Nephron progenitor cell (in vitro differentiated cells): Measurements from ENCODE around the gene MCTP1.

ENCODE experiments used
- DNase-seq: peaks from one replicate; pipeline ENCODE4 v3.0.0; 2021
- H3K27ac Mint-ChIP-seq: 2 replicates; pipeline ENCODE4 v1.8.0; 2021; ENCODE audit warnings: mild to moderate bottlenecking, moderate library complexity, mixed read lengths
- H3K27me3 Mint-ChIP-seq: 2 replicates; pipeline ENCODE4 v1.8.0; 2021; ENCODE audit warnings: mild to moderate bottlenecking, low read depth, mixed read lengths; ENCODE audit not compliant: poor library complexity
- H3K36me3 Mint-ChIP-seq: 2 replicates; pipeline ENCODE4 v1.8.0; 2021; ENCODE audit warnings: low read depth, mixed read lengths
- H3K4me1 Mint-ChIP-seq: 2 replicates; pipeline ENCODE4 v1.8.0; 2021; ENCODE audit warnings: mixed read lengths
- H3K4me3 Mint-ChIP-seq: 2 replicates; pipeline ENCODE4 v1.8.0; 2021; ENCODE audit warnings: mild to moderate bottlenecking, moderate library complexity, mixed read lengths
- H3K9me3 Mint-ChIP-seq: 2 replicates; pipeline ENCODE4 v1.8.0; 2021; ENCODE audit warnings: mild to moderate bottlenecking, moderate library complexity, mixed read lengths
- TF ChIP-seq, protein P1 (sequence below): fragments of 200-600 bp; sonication (generic); IDR thresholded peaks from 2 replicates; pipeline ENCODE4 v1.5.0; 2021; ENCODE audit warnings: antibody characterized with exemption

MCTP1 gene

DNA sequence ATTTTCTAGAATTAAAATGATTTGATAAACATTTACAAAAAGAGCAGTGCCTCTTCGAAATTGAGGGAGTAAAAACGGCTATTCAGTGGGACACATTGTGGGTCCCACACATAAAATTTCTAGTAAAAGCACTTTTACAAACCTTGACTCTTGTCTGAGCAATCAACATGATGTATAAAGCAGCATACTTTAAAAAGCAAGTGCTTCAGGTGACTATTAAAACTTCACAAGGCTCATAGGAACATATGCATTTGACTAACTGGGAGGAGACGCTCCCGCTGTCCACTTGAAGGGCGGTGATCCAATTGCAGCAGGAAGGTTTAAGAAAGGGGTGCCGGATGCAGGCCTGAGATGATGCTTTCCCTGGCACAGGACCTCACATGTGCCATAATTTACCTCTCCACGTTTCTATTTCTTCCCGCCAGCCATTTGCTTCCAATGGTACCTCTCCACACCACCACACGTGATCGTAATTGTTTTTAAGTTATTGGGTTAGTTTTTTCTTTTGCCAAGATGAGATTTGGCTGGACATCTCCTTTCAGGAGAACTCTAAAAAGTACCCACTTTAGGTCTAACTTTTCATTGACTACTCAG lies 1.8 kb downstream of the MCTP1 start:
- H3K27me3 Mint-ChIP-seq = peaks cover 66% of the 10 kb centered on the region
- H3K27ac Mint-ChIP-seq = no peak overlapping the region
- no peaks in the 10 kb centered on the region for H3K36me3 Mint-ChIP-seq
- no peaks in the 10 kb centered on the region for H3K9me3 Mint-ChIP-seq
- TF ChIP-seq, protein P1, sequence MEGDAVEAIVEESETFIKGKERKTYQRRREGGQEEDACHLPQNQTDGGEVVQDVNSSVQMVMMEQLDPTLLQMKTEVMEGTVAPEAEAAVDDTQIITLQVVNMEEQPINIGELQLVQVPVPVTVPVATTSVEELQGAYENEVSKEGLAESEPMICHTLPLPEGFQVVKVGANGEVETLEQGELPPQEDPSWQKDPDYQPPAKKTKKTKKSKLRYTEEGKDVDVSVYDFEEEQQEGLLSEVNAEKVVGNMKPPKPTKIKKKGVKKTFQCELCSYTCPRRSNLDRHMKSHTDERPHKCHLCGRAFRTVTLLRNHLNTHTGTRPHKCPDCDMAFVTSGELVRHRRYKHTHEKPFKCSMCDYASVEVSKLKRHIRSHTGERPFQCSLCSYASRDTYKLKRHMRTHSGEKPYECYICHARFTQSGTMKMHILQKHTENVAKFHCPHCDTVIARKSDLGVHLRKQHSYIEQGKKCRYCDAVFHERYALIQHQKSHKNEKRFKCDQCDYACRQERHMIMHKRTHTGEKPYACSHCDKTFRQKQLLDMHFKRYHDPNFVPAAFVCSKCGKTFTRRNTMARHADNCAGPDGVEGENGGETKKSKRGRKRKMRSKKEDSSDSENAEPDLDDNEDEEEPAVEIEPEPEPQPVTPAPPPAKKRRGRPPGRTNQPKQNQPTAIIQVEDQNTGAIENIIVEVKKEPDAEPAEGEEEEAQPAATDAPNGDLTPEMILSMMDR = no peak
- DNase-seq = peak; percentile 9
- peaks cover 43% of the 10 kb centered on the region for H3K4me1 Mint-ChIP-seq
- peak overlapping the region; percentile 84 for H3K4me3 Mint-ChIP-seq

DNA sequence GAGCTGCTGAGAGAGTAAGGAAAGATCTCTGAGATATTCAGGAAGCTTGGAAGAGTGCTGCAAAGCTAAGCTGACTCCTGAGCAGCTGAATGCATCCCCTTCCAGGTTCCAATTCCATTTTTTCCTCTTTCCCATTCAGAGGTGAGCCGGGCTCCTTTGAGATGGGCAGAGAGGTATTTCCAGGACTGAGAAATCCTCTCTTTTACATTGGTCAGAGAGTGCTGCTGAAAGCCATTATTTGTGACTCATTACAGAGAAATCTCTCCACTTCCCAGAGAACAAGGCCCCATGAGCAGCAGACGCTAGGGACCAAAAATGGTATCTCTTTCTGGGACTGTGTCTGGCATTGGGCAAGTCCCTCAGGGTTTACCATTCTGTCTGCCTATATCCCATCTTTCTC lies 3.7 kb downstream of the MCTP1 start:
- no peak overlapping the region for H3K27ac Mint-ChIP-seq
- H3K4me1 Mint-ChIP-seq = peaks cover 39% of the 10 kb centered on the region
- H3K9me3 Mint-ChIP-seq = no peaks in the 10 kb centered on the region
- peaks cover 50% of the 10 kb centered on the region for H3K27me3 Mint-ChIP-seq
- TF ChIP-seq, protein P1 = no peak
- H3K36me3 Mint-ChIP-seq = no peaks in the 10 kb centered on the region
- DNase-seq = no peak
- peak overlapping the region; percentile 39 for H3K4me3 Mint-ChIP-seq

DNA sequence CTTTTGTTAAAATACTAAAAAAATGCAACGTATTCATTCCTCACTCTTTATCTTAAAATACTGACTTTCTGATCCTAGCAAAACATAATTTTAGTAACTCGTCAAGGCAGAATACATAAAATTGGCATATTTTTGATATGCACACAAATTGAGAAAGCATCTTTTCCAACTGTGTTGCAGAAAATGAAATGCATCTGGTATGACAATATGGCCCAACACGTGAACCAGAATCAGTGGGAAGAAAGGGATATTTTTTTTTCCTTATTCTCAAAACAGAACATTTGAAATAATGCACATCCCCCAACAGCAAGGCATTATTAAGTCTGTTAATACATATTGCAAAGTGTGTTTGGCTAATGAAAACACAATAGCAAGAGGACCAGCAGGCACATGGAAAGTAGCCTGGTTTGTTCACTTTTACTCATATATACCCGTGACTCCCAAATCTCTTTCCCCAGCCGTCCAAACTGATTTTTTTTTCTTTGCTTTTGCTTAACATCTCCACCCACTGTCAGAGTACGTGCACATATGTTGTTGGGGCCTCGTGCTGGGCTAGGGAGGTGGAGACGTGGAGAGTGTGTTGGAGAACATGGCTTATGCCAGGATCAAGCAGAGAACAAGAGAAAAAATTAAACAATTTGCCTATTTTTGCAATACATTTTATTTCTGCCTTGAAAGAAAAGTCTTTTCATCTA lies 4.3 kb downstream of the MCTP1 start:
- Mint-ChIP-seq H3K9me3 (no peaks in the 10 kb centered on the region), H3K36me3 (no peaks in the 10 kb centered on the region), H3K27me3 (peaks cover 43% of the 10 kb centered on the region), H3K27ac (no peak overlapping the region), H3K4me3 (peak overlapping the region; percentile 39), H3K4me1 (peaks cover 36% of the 10 kb centered on the region)
- DNase-seq = no peak
- TF ChIP-seq, protein P1 = no peak

DNA sequence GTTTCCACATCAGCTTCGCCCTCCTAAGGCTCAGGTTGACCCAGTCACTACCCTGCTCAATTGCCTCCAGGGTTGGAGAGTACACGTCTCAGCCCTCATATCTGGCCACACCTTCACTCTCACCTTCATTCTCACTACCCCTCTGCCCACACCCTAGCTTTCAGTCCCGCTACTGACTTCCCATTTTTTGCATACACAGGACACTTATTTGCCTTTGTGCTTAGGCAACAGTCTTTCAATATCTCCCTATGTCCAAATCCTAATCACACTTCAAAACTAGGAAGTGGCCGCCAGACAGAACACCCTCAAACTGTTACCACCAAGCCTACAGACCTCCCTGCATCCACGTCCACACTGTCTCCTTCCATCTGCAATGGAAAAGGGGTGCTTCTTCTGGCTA lies 10.9 kb downstream of the MCTP1 start:
- H3K27ac Mint-ChIP-seq = no peak overlapping the region

DNA sequence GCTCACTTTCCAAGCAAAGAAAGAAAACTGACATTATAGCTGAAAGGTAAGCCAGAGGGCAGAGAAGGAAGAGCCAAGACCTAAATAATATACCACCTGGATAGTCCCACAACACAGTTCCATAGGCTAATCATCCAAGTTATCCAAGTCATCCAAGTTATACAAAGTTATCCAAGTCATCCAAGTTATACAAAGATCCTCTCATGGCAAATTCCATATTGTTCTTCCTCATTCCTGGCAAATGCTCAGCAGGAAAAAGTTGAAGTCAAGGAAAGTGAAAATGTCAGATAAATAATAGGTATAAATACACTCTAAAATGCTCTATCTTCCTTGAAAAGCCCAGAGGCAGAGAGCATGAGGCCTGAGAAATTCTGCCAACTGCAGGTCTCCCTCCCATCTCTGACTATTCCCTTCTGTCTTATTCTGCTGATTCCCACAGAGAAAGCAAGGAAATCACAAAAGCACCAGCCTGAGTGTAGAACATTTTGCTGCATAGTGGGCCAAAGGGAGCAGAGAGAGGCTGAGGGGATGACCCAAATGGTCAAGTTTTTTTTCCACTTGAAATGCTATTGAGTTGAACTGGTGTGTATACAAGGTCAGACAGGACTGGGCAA lies 12.5 kb downstream of the MCTP1 start:
- peaks cover 27% of the 10 kb centered on the region for H3K27me3 Mint-ChIP-seq
- peaks cover 10% of the 10 kb centered on the region for H3K9me3 Mint-ChIP-seq
- no peak overlapping the region for H3K27ac Mint-ChIP-seq
- TF ChIP-seq, protein P1 = no peak
- no peak overlapping the region for H3K4me3 Mint-ChIP-seq
- DNase-seq = no peak
- H3K36me3 Mint-ChIP-seq = no peaks in the 10 kb centered on the region
- H3K4me1 Mint-ChIP-seq = peaks cover 8% of the 10 kb centered on the region

More for the DNA sequence above, 10.9 kb downstream of the MCTP1 start:
- DNase-seq = no peak
- TF ChIP-seq, protein P1 = no peak
- peaks cover 4% of the 10 kb centered on the region for H3K9me3 Mint-ChIP-seq
- no peak overlapping the region for H3K4me3 Mint-ChIP-seq
- peaks cover 26% of the 10 kb centered on the region for H3K27me3 Mint-ChIP-seq
- H3K36me3 Mint-ChIP-seq = no peaks in the 10 kb centered on the region
- peaks cover 13% of the 10 kb centered on the region for H3K4me1 Mint-ChIP-seq
